ENCODE data around the gene HDHD2. TPM values are rescaled to one million over a fixed set of nuclear protein-coding genes. Genes with fewer than 3 reads are reported as not detected.

Gene HDHD2
- total and polyA plus RNA-seq, 4 donors, result 17.0 to 23.0 (median 18.5) TPM

- TF ChIP-seq CTCF (IDR thresholded peaks at IDR 0.05; ENCODE audit: low read depth, low read length, missing input control) (no peak), MAX (IDR thresholded peaks at IDR 0.05) (no peak), NR2F2 (IDR thresholded peaks at IDR 0.05) (no peak)
These were observed 24.3 kb upstream of the HDHD2 start (continued) for GRCh38 chr18:47174545-47175116.

DNA sequence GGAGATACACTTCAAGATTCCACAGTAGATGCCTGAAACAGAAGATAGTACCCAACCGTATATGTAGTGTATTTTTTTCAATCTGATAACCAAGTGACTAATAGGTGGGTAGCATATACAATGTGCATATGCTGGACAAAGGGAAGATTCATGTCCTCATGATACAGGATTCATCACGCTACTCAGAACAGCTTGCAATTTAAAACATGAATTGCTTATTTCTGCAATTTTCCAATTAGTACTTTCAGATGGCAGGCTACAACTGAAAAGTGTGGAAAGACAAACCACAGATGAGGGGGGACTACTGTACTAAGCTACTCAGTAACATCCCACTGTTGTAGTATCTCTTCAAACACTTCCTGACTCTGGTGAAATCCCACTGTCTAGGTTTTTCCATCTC is 22.2 kb upstream of the HDHD2 start:
- Histone ChIP-seq H3K27ac (ENCODE audit: low read depth in 1 of 2, low read length in 2 of 2) (no peak overlapping the region), H3K9me3 (ENCODE audit: control insufficient read depth in 4 of 4, low read length in 3 of 4) (no peaks in the 10 kb centered on the region), H3K4me3 (ENCODE audit: low read depth in 1 of 3, low read length in 3 of 3) (no peak overlapping the region), H3K4me1 (ENCODE audit: control insufficient read depth in 4 of 4, insufficient read depth in 4 of 4, low read length in 3 of 4) (peaks cover 0 to 17% (median 6%) of the 10 kb centered on the region in 4 donors), H3K9ac (ENCODE audit: low read depth in 1 of 2, low read length in 2 of 2) (no peak overlapping the region), H3K36me3 (ENCODE audit: control insufficient read depth in 4 of 4, insufficient read depth in 3 of 4, low read depth in 1 of 4, low read length in 3 of 4) (no peaks in the 10 kb centered on the region), H3K27me3 (ENCODE audit: control insufficient read depth in 4 of 4, insufficient read depth in 4 of 4, low read length in 3 of 4) (no peaks in the 10 kb centered on the region)
- WGBS, result 94% methylated on average over 2 of the region's 2 CpGs
- TF ChIP-seq, protein P1, sequence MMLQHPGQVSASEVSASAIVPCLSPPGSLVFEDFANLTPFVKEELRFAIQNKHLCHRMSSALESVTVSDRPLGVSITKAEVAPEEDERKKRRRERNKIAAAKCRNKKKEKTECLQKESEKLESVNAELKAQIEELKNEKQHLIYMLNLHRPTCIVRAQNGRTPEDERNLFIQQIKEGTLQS (IDR thresholded peaks at IDR 0.05), result no peak
- no peak for TF ChIP-seq RXRA (IDR thresholded peaks at IDR 0.05)
- DNase-seq (ENCODE audit: low spot score), result no peak

DNA sequence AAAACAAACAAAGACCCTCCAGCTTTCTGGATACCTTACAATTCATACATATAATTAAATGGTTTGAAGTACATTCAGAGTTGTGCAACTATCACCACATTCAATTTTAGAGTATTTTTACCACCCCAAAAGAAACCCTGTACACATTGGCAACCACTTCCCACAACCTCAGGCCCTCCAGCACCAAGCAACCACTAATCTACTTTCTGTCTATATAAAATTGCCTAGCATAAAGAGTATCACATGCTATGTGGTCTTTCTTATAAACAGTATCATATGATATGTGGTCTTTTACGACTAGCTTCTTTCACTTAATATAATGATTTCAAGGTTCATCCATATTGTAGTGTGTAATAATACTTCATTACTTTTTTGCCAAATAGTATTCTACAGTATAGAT is 18.6 kb upstream of the HDHD2 start:
- TF ChIP-seq NR2F2 (IDR thresholded peaks at IDR 0.05), result no peak
- TF ChIP-seq, protein P2, sequence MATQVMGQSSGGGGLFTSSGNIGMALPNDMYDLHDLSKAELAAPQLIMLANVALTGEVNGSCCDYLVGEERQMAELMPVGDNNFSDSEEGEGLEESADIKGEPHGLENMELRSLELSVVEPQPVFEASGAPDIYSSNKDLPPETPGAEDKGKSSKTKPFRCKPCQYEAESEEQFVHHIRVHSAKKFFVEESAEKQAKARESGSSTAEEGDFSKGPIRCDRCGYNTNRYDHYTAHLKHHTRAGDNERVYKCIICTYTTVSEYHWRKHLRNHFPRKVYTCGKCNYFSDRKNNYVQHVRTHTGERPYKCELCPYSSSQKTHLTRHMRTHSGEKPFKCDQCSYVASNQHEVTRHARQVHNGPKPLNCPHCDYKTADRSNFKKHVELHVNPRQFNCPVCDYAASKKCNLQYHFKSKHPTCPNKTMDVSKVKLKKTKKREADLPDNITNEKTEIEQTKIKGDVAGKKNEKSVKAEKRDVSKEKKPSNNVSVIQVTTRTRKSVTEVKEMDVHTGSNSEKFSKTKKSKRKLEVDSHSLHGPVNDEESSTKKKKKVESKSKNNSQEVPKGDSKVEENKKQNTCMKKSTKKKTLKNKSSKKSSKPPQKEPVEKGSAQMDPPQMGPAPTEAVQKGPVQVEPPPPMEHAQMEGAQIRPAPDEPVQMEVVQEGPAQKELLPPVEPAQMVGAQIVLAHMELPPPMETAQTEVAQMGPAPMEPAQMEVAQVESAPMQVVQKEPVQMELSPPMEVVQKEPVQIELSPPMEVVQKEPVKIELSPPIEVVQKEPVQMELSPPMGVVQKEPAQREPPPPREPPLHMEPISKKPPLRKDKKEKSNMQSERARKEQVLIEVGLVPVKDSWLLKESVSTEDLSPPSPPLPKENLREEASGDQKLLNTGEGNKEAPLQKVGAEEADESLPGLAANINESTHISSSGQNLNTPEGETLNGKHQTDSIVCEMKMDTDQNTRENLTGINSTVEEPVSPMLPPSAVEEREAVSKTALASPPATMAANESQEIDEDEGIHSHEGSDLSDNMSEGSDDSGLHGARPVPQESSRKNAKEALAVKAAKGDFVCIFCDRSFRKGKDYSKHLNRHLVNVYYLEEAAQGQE (IDR thresholded peaks at IDR 0.05), result no peak

GRCh38 chr18:47168509-47168908 is 18.2 kb upstream of the HDHD2 start:
- Histone ChIP-seq H3K27me3 (ENCODE audit: control insufficient read depth in 4 of 4, insufficient read depth in 4 of 4, low read length in 3 of 4) (no peaks in the 10 kb centered on the region), H3K9me3 (ENCODE audit: control insufficient read depth in 4 of 4, low read length in 3 of 4) (no peaks in the 10 kb centered on the region)
- DNase-seq (ENCODE audit: low spot score), result no peak
- TF ChIP-seq GABPA (IDR thresholded peaks at IDR 0.05 in 1 of 2, conservative IDR thresholded peaks at IDR 0.05 in 1 of 2), result no peak
- TF ChIP-seq FOXA2 (IDR thresholded peaks at IDR 0.05), result no peak
- TF ChIP-seq ZBTB33 (IDR thresholded peaks at IDR 0.05), result no peak
- TF ChIP-seq RAD21 (IDR thresholded peaks at IDR 0.05), result no peak
- no peak for TF ChIP-seq TAF1 (conservative IDR thresholded peaks at IDR 0.05)
- TF ChIP-seq JUND (IDR thresholded peaks at IDR 0.05), result no peak
- TF ChIP-seq RXRA (IDR thresholded peaks at IDR 0.05), result no peak
- no peak for TF ChIP-seq HNF4A (conservative IDR thresholded peaks at IDR 0.05)
- TF ChIP-seq FOXA1 (IDR thresholded peaks at IDR 0.05), result no peak
- no peak for TF ChIP-seq NR2F2 (IDR thresholded peaks at IDR 0.05)
- TF ChIP-seq, protein P2 (IDR thresholded peaks at IDR 0.05), result no peak

More for the DNA sequence above, 18.6 kb upstream of the HDHD2 start:
- Histone ChIP-seq H3K36me3 (ENCODE audit: control insufficient read depth in 4 of 4, insufficient read depth in 3 of 4, low read depth in 1 of 4, low read length in 3 of 4) (no peaks in the 10 kb centered on the region), H3K4me1 (ENCODE audit: control insufficient read depth in 4 of 4, insufficient read depth in 4 of 4, low read length in 3 of 4) (peaks cover 0 to 3% (median 0%) of the 10 kb centered on the region in 4 donors), H3K4me3 (ENCODE audit: low read depth in 1 of 3, low read length in 3 of 3) (no peak overlapping the region), H3K27me3 (ENCODE audit: control insufficient read depth in 4 of 4, insufficient read depth in 4 of 4, low read length in 3 of 4) (no peaks in the 10 kb centered on the region), H3K9ac (ENCODE audit: low read depth in 1 of 2, low read length in 2 of 2) (no peak overlapping the region), H3K27ac (ENCODE audit: low read depth in 1 of 2, low read length in 2 of 2) (no peak overlapping the region), H3K9me3 (ENCODE audit: control insufficient read depth in 4 of 4, low read length in 3 of 4) (no peaks in the 10 kb centered on the region)
- 94% methylated on average over 1 of the region's 1 CpG for WGBS
- DNase-seq (ENCODE audit: low spot score), result no peak

More at GRCh38 chr18:47168509-47168908, 18.2 kb upstream of the HDHD2 start:
- Histone ChIP-seq H3K36me3 (ENCODE audit: control insufficient read depth in 4 of 4, insufficient read depth in 3 of 4, low read depth in 1 of 4, low read length in 3 of 4) (no peaks in the 10 kb centered on the region), H3K9ac (ENCODE audit: low read depth in 1 of 2, low read length in 2 of 2) (no peak overlapping the region), H3K4me1 (ENCODE audit: control insufficient read depth in 4 of 4, insufficient read depth in 4 of 4, low read length in 3 of 4) (no peaks in the 10 kb centered on the region), H3K27ac (ENCODE audit: low read depth in 1 of 2, low read length in 2 of 2) (no peak overlapping the region), H3K4me3 (ENCODE audit: low read depth in 1 of 3, low read length in 3 of 3) (no peak overlapping the region)

All from liver (tissue), 9 donors.